KBM-7 (cell line): ENCODE data around the gene SEC14L2.

Experiments used
- DNase-seq: peaks from one replicate; pipeline ENCODE4 v3.0.0-alpha.2; 2015
- in situ Hi-C: fragments of 300-500 bp; cut with MboI; formaldehyde crosslinking; loops from 2 replicates; pipeline ENCODE4 v1.14.3; 2020; ENCODE audit warnings: low sequenced_read_pairs, low pct_unique_long_range_greater_than_20kb, mixed read lengths

The SEC14L2 gene

DNA sequence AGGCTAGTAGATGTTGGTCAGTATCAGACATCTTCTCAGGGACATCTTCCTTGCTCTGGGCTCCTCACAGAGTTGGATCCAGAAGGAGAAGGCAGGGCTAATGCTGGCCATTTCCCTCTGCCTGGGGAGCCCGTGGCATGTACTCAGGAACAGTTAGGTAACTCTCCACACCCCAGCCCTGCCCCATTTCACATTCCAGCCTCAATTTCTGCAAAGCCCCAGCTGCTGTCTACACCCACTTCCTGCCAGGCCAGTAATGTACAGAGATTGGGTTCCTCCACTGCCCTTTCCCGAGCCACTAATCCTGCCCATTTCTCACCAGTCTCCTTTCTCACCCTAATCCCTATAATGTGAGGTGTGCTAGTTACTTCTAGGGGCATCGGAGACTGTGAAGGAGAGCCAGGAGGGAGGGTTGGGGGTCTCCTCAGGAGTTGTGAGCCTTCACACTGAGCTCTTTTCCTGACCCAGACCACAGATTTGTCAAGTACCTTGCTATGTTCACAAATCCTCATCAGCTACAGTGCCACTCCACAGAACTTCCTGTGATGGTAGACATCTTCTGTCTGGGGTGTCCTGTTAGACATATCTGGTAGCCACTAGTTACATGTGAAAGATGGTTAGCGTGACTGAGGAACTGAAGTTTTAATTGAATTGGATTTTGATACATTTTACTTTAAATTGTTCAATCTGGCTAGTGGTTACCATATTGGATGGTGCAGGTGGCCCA is 76.3 kb downstream of the SEC14L2 start:
- DNase-seq = no peak
- in situ Hi-C loops = no loop called here

DNA sequence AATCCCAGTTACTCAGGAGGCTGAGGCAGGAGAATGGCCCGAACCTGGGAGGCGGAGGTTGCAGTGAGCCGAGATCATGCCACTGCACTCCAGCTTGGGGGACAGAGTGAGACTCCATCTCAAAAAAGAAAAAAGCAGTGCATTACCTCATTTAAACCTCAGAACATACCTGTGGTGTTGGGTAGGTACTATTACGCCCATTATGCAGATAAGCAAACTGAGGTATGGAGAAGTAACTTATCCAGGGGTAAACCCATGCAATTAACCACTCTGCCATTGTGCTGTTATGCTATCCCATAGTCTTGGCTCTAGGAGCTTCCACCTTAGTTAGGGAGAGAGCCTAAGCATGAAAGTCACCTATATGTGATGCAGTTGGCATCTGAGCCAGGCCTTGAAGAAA is 77.3 kb downstream of the SEC14L2 start:
- DNase-seq = no peak
- in situ Hi-C loops = no loop called here
